Heart left ventricle (tissue), 16 donors: Measurements from ENCODE around the gene NKAIN2. TPM values are rescaled to one million over a fixed set of nuclear protein-coding genes. Genes with fewer than 3 reads are reported as not detected.

ENCODE experiments used
- ATAC-seq, 4 donors: fragments of 200-7000 bp; cut with Tn5 transposase; one replicate each; pipeline ENCODE4 v1.9.1; 2020 to 2022; ENCODE audit warnings: moderate library complexity in 4 of 4, mild to moderate bottlenecking in 3 of 4, moderate number of reproducible peaks in 1 of 4
- DNase-seq, 5 donors: peaks; one replicate each; pipeline ENCODE4 v3.0.0-alpha.2; 2020
- H3K27ac ChIP-seq, 12 donors: fragments of 200-600 bp; sonication (generic) in 4 of 12; one replicate each; pipeline versions ENCODE4 v1.5.0 to v1.8.0; 2016 to 2022; ENCODE audit warnings: mild to moderate bottlenecking in 2 of 12
- H3K27me3 ChIP-seq, 9 donors: fragments of 200-600 bp; sonication (generic) in 2 of 9; one replicate each; pipeline versions ENCODE4 v1.5.1 to v1.8.0; 2016 to 2022; ENCODE audit warnings: mild to moderate bottlenecking in 3 of 9
- H3K36me3 ChIP-seq, 9 donors: fragments of 200-600 bp; sonication (generic) in 2 of 9; one replicate each; pipeline versions ENCODE4 v1.5.0 to v1.8.0; 2018 to 2022; ENCODE audit warnings: mild to moderate bottlenecking in 2 of 9
- H3K4me1 ChIP-seq, 12 donors: fragments of 200-600 bp; sonication (generic) in 4 of 12; one replicate each; pipeline versions ENCODE4 v1.5.0 to v1.8.0; 2016 to 2022; ENCODE audit warnings: mild to moderate bottlenecking in 3 of 12
- H3K4me3 ChIP-seq, 12 donors: fragments of 200-600 bp; sonication (generic) in 4 of 12; one replicate each; pipeline versions ENCODE4 v1.5.0 to v1.8.0; 2017 to 2022; ENCODE audit warnings: mild to moderate bottlenecking in 9 of 12, moderate library complexity in 4 of 12
- H3K9me3 ChIP-seq, 12 donors: fragments of 200-600 bp; sonication (generic) in 4 of 12; one replicate each; pipeline versions ENCODE4 v1.5.0 to v1.8.0; 2016 to 2022; ENCODE audit warnings: mild to moderate bottlenecking in 1 of 12
- CTCF ChIP-seq, 12 donors: fragments of 200-600 bp; sonication (generic) in 4 of 12; IDR thresholded peaks; one replicate each; pipeline versions ENCODE4 v1.5.0 to v1.8.0; 2018 to 2022; ENCODE audit warnings: antibody characterized with exemption in 12 of 12, mild to moderate bottlenecking in 5 of 12
- POLR2A ChIP-seq, 2 donors: fragments of 450-650 bp; IDR thresholded peaks; one replicate each; pipeline ENCODE4 v1.6.1; 2017; ENCODE audit warnings: antibody characterized with exemption in 2 of 2, mild to moderate bottlenecking in 2 of 2, moderate library complexity in 2 of 2
- WGBS, 4 donors: extraction: QIAGEN DNeasy Blood & Tissue Kit in 2 of 4; methylation state at CpG; one replicate each; pipeline versions ENCODE4 v1.1.5 to v1.1.7; 2013 to 2018; 5-methylcytosine and 5-hydroxymethylcytosine counted together
- intact Hi-C, 10 donors: fragments of 100-400 bp; cut with DNase I; formaldehyde crosslinking; loops; one replicate each; pipeline versions ENCODE4 v1.11.1 to v1.14.2; 2022
- polyA plus RNA-seq, 2 donors: library from polyadenylated mRNA; stranded (reverse); fragments of 200-250 nt; gene quantifications; one replicate each; pipeline ENCODE4 v1.2.3, GENCODE V29; 2013
- total RNA-seq, 9 donors: library from RNA; depleted of rRNA in 2 of 9; stranded (reverse); fragments of >200 nt in 2 of 9; fragmentation: NEBNext Ultra II Directional in 3 of 9; extraction: Animal tissue kit (Norgen Biotek cat#: 25700) in 3 of 9; gene quantifications; one replicate each; pipeline versions ENCODE4 v1.1.0 to v1.2.4, GENCODE V29; 2016 to 2023
- donor health status: ischemic (EF 13 %, LVEDD 7.1; RV severe dilation, severe dysfunction).
- donor health status: healthy with polysubstance abuse.
- donor health status: DM: no; HTN: yes; CAD: no.
- donor health status: DM: no; HTN: no; CAD: no.
- donor health status: ischemic (EF 25% LVEDD 6.9; RV normal size, moderate dysfunction).
- donor health status: ischemic (EF 25% LVEDD 5.7; RV mildly dilated, moderate dysfunction).
- donor health status: healthy.
- donor health status: DM: yes; HTN: yes; CAD: no.
- donor health status: ischemic (EF 35%, LVEDD 5.7; RV mildly dilated, moderate dysfunction).
- donor health status: nonischemic (EF 11% LVEDD 7.7; RV severe dilation, severe dysfunction).
- donor health status: DM: yes; HTN: yes; CAD: no.
- donor health status: PGD.
- donor health status: ischemic (EF 29% LVEDD 5.4; RV normal size, mild dysfunction).
- donor health status: nonischemic (EF 23%, LVEDD 6.1; RV moderate dilation, normal function).

NKAIN2 gene
- total and polyA plus RNA-seq, 11 donors: 0.19 to 0.83 (median 0.33) TPM; not detected in 2

GRCh38 chr6:124319410-124319809, 515.7 kb downstream of the NKAIN2 start:
- ATAC-seq: no peak
- DNase-seq: no peak
- Histone ChIP-seq H3K27me3 (no peaks in the 10 kb centered on the region), H3K9me3 (peaks cover 0 to 9% (median 0%) of the 10 kb centered on the region in 12 donors), H3K4me3 (no peak overlapping the region), H3K36me3 (no peaks in the 10 kb centered on the region), H3K4me1 (no peaks in the 10 kb centered on the region), H3K27ac (no peak overlapping the region)
- TF ChIP-seq POLR2A (IDR thresholded peaks at IDR 0.05) (no peak), CTCF (IDR thresholded peaks at IDR 0.05) (no peak)
- intact Hi-C loops: no loop called here
- WGBS, 4 donors: 78 to 90% (median 87%) methylated on average over 2 of the region's 2 CpGs

- no peaks in the 10 kb centered on the region for H3K4me1 ChIP-seq
- intact Hi-C loops: no loop called here
- ATAC-seq (no peak), DNase-seq (no peak)
- H3K9me3 ChIP-seq: peaks cover 0 to 11% (median 0%) of the 10 kb centered on the region in 12 donors
- H3K4me3 ChIP-seq: no peak overlapping the region
- TF ChIP-seq POLR2A (IDR thresholded peaks at IDR 0.05) (no peak), CTCF (IDR thresholded peaks at IDR 0.05) (no peak)
- no peak overlapping the region for H3K27ac ChIP-seq
- no peaks in the 10 kb centered on the region for H3K27me3 ChIP-seq
- no peaks in the 10 kb centered on the region for H3K36me3 ChIP-seq
These were observed 520.6 kb downstream of the NKAIN2 start for GRCh38 chr6:124324237-124324636.

GRCh38 chr6:124330197-124330596, 526.5 kb downstream of the NKAIN2 start:
- no peaks in the 10 kb centered on the region for H3K9me3 ChIP-seq
- TF ChIP-seq POLR2A (IDR thresholded peaks at IDR 0.05): no peak
- no peak for TF ChIP-seq CTCF (IDR thresholded peaks at IDR 0.05)
- no peaks in the 10 kb centered on the region for H3K27me3 ChIP-seq
- DNase-seq: no peak
- no peak overlapping the region for H3K27ac ChIP-seq
- WGBS, 4 donors: 58 to 69% (median 61%) methylated on average over 1 of the region's 1 CpG
- H3K4me1 ChIP-seq: no peaks in the 10 kb centered on the region
- ATAC-seq: no peak
- no peak overlapping the region for H3K4me3 ChIP-seq
- intact Hi-C loops: no loop called here
- no peaks in the 10 kb centered on the region for H3K36me3 ChIP-seq

- Histone ChIP-seq H3K27me3 (no peaks in the 10 kb centered on the region), H3K36me3 (no peaks in the 10 kb centered on the region), H3K27ac (no peak overlapping the region), H3K4me3 (no peak overlapping the region), H3K4me1 (no peaks in the 10 kb centered on the region), H3K9me3 (no peaks in the 10 kb centered on the region)
- no peak for TF ChIP-seq CTCF (IDR thresholded peaks at IDR 0.05)
- no peak for TF ChIP-seq POLR2A (IDR thresholded peaks at IDR 0.05)
- DNase-seq: no peak
- WGBS, 4 donors: 54 to 64% (median 61%) methylated on average over 4 of the region's 4 CpGs
- intact Hi-C loops: no loop called here
- no peak for ATAC-seq
These were observed 530.7 kb downstream of the NKAIN2 start for GRCh38 chr6:124334359-124334758.
